SK-N-MC (cell line): Measurements from ENCODE around the gene HOXA9.

Experiments
- EZH2 ChIP-seq: fragments of 200-600 bp; sonication (generic); IDR thresholded peaks from one replicate; pipeline ENCODE4 v1.6.1; 2017; ENCODE audit warnings: antibody characterized with exemption
- POLR2AphosphoS5 ChIP-seq: IDR thresholded peaks from 2 replicates; pipeline ENCODE4 v1.6.1; 2012; ENCODE audit warnings: mild to moderate bottlenecking, low read depth, low read length, borderline replicate concordance

- TF ChIP-seq EZH2 = no peak
- TF ChIP-seq POLR2AphosphoS5 = no peak
Observed at GRCh38 chr7:27148756-27149641, 16.3 kb downstream of the HOXA9 start.
